ENCODE measurements around the gene OR51B4.
"Not testable (repeated sequence)": the region's sequence is repeated elsewhere in the genome, so short reads cannot be mapped to it uniquely, and the experiment has no call there.

OR51B4 gene

DNA sequence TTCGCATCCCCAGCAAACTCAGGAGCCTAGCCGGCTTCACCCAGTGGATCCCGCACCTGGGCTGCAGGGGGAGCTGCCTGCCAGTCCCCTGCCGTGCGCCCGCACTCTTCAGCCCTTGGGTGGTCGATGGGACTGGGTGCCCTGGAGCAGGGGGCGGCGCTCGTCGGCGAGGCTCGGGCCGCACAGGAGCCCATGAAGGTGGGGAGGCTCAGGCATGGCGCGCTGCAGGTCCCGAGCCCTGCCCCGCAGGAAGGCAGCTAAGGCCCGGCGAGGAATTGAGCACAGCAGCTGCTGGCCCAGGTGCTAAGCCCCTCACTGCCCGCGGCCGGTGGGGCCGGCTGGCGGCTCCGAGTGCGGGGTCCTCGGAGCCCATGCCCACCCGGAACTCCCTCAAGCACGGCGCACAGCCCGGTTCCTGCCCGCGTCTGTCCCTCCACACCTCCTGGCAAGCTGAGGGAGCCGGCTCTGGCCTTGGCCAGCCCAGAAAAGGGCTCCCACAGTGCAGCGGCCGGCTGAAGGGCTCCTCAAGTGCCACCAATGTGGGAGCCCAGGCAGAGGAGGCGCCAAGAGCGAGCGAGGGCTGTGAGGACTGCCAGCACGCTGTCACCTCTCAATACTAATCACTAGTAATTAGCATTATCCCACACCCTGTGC, 7.3 kb downstream of the OR51B4 start:
- DNase-seq (ENCODE audit: low read depth), result not testable (repeated sequence)

DNA sequence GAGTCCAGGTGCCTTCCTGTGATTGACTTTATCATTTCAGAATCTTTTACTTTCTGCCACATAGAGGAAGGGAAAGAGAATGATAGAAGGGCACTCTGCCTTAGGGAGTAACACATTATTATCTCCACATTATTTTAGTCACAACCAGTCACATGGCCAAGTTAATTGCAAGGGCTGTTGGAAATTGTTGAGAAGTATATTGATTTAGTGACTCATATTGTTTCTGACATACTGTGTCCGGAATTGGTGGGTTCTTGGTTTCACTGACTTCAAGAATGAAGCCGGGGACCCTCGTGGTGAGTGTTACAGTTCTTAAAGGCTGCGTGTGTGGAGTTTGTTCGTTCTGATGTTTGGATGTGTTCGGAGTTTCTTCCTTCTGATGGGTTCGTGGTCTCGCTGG, 8.7 kb downstream of the OR51B4 start:
- no peak for DNase-seq (ENCODE audit: low read depth)

DNA sequence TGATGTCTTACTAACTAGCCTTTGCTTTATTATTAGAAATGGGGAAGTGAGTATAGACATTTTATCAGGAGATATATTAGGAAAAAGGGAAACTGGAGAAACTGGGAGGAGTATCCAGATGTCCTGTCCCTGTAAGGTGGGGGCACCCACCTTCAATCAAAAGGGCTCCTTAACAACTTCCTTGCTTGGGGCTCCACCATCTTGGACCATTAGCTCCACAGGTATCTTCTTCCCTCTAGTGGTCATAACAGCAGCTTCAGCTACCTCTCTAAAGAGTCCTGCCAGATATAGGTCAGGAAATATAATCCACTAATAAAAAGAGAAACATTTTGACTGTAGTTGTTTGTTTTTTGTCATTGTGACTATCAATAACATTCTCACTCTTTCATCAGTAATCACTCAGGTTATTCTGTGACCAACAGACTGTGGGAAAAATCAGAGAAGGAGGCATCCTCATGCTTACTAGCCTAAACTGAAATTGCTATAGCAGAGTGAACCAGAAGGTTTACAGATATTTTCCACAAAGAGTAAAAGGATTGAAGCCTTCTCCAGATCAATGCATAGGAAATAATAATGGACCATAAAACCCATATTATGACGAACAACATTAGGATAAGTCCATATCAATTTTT, 10.4 kb downstream of the OR51B4 start:
- DNase-seq (ENCODE audit: low read depth), result peak; percentile 39

DNA sequence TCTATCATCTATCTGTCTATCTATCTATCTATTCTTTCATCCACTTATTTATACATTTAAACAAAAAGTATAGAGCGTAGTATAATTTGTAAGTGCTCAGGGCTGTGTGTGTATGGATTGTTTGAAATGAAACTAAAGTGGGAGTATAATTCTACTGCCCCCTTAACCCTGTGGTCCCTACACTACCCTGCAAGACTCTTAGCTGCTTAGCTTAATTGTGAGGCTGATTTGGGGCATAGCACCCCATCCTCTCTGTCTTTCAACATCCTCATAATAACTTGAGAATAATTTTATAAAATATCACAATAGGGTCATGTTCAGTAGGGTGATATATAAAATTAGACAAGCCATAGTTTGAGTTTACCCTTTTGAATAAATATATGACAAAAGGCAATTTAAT, 11.6 kb downstream of the OR51B4 start:
- DNase-seq (ENCODE audit: low read depth), result no peak

DNA sequence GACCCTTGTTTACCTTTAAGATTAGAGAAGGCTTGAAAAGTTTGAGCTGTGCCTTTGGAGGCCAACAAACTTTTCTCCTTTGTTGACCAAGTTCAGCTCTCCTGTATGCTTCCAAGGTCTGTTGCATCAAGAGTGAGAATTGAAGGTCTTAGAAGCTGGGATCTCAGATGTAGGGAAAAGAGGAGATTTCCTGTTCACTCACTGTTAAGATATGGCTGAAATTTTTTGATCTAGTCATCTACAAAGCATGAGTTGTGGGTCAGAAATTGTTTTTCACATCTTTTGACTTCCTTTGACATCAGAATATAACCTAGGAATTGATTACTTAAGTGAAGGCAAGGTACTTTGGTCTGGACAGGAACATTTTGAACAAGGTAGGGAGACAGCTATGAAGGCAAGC, 12.1 kb downstream of the OR51B4 start:
- no peak for DNase-seq (ENCODE audit: low read depth)

DNA sequence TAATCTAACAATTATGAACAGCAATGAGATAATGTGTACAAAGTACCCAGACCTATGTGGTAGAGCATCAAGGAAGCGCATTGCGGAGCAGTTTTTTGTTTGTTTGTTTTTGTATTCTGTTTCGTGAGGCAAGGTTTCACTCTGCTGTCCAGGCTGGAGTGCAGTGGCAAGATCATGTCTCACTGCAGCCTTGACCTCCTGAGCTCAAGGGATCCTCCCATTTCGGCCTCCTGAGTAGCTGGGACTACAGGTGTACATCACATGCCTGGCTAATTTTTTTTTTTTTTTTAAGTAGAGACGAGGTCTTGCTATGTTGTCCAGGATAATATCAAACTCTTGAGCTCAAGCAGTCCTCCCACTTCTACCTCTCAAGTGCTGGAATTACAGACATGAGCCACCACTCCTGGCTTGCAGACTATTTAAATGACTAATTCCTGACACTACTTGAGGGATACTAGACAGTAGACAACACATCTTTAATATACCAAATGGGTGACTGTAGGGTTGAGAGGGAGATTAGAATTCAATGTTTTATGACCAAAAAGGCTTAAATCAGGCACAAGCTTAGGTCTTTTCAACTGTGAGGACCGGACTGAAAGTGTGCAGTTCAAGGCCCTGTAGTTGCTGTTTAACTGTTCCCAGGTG, 12.7 kb downstream of the OR51B4 start:
- no peak for DNase-seq (ENCODE audit: low read depth)

DNA sequence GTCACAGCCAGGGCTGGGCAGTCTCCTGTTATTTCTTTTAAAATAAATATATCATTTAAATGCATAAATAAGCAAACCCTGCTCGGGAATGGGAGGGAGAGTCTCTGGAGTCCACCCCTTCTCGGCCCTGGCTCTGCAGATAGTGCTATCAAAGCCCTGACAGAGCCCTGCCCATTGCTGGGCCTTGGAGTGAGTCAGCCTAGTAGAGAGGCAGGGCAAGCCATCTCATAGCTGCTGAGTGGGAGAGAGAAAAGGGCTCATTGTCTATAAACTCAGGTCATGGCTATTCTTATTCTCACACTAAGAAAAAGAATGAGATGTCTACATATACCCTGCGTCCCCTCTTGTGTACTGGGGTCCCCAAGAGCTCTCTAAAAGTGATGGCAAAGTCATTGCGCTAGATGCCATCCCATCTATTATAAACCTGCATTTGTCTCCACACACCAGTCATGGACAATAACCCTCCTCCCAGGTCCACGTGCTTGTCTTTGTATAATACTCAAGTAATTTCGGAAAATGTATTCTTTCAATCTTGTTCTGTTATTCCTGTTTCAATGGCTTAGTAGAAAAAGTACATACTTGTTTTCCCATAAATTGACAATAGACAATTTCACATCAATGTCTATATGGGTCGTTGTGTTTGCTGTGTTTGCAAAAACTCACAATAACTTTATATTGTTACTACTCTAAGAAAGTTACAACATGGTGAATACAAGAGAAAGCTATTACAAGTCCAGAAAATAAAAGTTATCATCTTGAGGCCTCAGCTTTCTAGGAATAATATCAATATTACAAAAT, 13.4 kb downstream of the OR51B4 start:
- DNase-seq (ENCODE audit: low read depth), result no peak

DNA sequence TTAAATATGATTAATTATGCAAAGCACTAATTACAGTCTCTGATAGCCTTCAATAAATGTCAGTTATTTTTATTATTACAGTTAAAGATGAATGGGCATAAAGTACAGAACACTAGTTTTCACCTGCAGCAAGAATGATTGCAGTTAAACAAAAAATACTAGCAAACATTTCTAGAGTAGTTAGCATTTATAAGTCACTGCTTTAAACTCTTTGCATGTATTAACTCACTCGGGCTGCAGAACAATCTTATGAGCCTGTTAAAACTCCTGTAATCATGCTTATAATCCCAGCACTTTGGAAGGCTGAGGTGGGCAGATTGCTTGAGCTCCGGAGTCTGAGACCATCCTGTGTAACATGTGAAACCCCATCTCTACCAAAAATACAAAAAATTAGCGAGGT, 14.8 kb downstream of the OR51B4 start:
- DNase-seq (ENCODE audit: low read depth), result no peak

DNA sequence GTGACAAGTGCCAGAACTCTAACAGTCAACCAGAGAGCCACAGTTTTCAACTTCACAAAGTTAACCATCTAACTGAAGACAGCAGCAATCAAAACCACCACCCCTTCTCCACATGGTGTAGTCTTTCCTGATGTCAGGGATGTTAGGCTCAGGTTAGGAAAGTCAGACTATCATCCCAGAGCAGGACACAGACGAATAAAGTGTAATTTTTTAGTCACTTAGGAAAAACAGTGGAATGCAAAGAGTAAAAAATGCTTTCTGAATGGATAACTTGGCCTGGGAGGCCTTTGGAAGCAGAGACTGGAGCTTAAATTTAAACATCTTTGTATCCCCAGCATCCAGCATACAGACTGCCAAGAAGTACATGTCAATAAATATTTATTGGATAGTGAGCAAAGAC, 15.4 kb downstream of the OR51B4 start:
- DNase-seq (ENCODE audit: low read depth), result no peak

DNA sequence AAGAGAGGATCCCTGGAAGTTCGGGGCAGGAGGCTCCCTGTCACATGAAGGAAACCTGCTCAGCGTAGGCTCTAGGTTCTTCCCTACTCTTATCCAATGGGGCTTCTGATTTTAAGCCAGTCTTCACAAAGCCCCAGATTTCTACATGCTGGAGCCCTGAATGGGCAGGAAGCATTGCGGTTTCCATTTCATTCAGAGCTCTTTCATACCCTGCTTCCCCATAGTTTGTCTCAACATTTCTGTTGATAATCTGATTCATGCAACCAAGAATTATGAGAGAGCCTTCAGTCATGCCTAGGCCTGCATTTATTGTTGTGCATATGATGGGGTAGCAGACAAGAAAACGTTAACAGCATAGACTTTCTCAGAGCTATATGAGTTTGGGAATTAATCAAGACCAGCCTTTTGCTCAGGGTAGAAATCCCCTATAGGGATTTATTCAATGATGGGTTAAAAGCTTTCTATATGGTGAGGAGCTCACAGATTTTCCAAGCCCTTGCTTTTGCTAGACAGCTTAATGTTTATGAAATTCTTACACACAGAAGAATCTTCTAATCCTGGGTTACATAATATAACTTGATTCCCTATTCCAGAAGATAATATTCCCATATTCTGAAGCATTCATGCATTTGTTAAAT, 15.9 kb downstream of the OR51B4 start:
- no peak for DNase-seq (ENCODE audit: low read depth)

DNA sequence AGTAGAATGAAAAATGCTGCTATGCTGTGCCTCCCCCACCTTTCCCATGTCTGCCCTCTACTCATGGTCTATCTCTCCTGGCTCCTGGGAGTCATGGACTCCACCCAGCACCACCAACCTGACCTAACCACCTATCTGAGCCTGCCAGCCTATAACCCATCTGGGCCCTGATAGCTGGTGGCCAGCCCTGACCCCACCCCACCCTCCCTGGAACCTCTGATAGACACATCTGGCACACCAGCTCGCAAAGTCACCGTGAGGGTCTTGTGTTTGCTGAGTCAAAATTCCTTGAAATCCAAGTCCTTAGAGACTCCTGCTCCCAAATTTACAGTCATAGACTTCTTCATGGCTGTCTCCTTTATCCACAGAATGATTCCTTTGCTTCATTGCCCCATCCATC, 17.1 kb downstream of the OR51B4 start:
- DNase-seq (ENCODE audit: low read depth), result no peak

DNA sequence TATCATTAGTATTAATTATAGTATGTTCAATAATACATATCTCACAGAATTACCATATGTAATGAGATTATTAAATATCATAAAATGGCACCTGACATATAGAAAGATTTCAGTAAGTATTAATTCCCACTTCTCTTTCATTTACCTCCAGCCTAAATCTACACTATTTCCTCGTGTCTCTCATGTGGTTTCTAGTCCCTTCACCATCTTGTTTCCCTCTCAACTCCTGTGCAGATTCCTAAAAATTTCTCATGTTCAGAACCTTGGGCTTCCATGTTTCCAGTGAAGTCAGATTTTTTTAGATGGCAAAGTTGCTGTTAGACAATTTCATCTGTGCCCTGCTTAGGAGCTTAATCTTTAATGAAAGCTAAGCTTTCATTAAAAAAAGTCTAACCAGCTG, 17.9 kb downstream of the OR51B4 start:
- DNase-seq (ENCODE audit: low read depth), result no peak

DNA sequence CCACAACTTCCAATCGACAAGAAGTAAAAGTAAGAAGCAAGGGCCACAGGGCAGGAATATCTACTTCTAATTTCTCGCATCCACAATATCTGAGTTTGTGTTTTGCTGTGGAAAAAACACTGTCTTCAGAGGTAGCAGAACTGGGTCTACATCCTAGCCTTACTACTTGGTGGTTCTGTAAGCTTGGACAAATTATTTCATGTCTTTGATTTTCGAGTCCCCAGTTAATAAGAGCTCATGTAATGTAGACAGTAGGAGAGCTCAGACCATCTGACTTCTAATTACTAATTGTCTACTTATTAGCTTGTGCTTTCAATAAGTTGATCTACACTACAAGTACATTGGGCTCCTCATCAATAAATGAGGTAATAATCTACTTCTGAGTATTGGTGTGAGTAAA, 18.7 kb downstream of the OR51B4 start:
- no peak for DNase-seq (ENCODE audit: low read depth)

DNA sequence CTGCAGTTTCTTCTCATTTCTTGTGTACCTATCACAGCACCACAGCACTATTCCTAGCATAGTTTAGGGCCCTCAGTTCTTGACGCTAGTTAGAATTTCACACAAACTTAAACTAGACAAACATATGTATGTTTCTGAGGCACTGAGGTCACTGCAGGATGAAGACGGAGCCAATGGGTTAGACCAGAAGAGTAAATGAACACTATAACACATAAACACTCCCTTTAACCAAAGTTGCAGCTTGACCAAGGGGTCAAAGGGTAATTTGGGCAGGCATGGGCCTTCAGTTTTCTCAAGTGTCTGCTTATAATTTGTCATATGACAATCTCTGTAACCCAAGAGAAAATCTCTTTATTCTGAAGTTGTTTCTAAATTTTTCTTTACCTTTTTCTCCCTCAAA, 19.1 kb downstream of the OR51B4 start:
- DNase-seq (ENCODE audit: low read depth), result no peak

DNA sequence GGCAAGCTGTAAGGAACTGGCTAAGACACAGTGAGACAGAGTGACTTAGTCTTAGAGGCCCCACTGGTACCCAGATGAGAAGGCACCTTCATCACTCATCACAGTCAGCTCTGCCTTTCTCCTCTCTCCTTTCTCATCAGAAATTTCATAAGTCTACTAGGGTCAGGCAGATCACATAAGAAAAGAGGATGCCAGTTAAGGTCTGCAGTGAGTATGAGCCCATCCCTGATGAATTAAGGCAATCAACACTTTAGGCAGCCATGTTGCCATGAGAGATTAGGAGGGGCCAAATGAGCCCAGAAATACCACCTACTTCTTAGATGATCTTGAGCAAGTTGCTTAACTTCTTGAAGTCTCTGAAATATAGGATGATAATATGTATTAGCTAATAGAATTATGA, 20.1 kb downstream of the OR51B4 start:
- no peak for DNase-seq (ENCODE audit: low read depth)

DNA sequence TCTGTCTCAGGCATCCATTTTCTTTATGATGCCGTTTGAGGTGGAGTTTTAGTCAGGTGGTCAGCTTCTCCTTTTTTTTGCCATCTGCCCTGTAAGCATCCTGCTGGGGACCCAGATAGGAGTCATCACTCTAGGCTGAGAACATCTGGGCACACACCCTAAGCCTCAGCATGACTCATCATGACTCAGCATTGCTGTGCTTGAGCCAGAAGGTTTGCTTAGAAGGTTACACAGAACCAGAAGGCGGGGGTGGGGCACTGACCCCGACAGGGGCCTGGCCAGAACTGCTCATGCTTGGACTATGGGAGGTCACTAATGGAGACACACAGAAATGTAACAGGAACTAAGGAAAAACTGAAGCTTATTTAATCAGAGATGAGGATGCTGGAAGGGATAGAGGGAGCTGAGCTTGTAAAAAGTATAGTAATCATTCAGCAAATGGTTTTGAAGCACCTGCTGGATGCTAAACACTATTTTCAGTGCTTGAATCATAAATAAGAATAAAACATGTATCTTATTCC, 21.1 kb downstream of the OR51B4 start:
- DNase-seq (ENCODE audit: low read depth), result peak; percentile 96

DNA sequence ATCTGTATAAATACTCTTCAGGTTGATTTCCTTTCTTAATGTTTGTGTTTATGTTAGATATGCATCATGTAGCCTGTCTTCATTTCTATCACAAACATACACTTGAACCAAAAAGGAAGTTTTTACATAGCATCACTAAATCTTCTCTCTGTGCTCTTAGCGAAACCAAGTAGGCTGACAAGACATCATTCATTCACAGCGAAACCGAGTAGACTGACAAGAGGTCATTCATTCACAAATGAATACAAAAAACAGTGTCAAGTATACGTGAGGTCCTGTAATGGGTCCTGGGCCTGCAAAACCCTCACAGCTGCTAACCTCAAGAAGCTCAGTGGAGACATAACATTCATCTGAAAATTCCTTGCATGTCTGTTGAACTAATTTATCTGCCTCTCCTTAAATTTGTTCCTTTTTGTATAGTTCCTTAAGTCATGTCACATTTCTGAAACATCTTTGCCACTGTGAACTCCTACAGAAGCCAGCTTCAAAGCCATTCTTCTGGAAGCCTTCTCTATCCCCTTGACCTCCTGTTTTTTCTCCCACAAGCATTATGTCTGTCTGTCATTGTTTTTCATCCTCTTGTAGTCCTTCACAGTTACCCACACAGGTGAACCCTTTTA, 22.2 kb downstream of the OR51B4 start:
- DNase-seq (ENCODE audit: low read depth), result no peak

DNA sequence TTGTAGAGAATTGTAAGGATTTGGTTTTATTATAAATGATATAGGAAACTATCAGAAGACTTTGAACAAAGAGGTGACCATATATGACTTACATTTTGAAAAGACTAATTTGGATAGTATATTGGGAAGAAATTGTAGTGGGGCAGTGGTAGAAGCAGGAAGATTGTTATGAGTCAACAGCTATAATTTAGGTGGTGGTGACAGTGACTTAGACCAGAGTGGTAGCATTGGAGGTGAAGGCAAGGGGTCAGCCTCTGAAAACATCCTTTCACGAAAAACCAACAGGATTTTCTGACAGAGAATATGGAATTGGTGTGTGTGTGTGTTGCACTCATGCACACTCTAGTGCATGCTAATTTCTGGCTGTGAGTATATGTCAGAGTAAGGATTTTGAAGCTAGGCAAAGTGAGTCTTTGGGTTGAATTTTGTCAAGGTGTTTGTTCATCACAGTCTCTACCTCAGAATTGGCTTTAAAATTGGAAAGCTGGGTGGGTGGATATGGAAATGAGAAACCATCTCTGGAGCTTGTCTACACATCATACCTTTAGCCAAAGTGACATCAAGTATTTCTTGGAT, 23.9 kb downstream of the OR51B4 start:
- no peak for DNase-seq (ENCODE audit: low read depth)

DNA sequence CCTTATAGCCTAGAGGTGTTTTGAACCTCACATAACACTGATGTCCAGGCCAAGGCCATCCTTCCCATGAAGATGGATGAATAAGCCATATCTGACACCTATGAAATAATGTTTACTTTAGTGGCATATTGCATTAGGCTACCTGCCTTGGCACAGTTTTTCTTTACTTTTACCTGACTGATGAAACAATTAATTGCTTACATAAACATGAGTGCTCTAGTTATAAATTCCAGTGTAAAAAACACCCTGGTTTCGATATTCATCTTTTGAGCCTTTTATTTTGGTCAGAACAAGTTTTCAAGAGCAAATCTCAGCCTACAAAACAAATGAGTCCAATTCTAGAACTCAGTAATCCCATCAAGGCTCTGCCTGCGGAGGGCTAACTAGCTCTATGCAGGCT, 25.0 kb downstream of the OR51B4 start:
- no peak for DNase-seq (ENCODE audit: low read depth)

DNA sequence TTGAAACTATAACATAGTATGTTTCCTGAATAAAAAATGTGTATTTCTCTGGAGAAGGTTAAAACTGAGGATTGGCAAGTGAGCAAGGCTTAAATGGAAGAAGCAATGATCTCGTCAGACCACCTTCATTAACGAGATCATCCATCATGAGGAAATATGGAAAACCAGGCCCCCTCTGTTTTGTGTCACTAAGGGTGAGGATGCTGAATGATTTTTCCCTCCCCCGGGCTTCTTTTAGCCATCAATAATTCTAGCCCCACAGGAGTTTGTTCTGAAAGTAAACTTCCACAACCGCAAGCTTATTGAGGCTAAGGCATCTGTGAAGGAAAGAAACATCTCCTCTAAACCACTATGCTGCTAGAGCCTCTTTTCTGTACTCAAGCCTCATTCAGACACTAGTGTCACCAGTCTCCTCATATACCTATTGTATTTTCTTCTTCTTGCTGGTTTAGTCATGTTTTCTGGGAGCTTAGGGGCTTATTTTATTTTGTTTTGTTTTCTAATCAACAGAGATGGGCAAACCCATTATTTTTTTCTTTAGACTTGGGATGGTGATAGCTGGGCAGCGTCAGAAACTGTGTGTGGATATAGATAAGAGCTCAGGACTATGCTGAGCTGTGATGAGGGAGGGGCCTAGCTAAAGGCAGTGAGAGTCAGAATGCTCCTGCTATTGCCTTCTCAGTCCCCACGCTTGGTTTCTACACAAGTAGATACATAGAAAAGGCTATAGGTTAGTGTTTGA, 26.2 kb downstream of the OR51B4 start:
- DNase-seq (ENCODE audit: low read depth), result no peak

DNA sequence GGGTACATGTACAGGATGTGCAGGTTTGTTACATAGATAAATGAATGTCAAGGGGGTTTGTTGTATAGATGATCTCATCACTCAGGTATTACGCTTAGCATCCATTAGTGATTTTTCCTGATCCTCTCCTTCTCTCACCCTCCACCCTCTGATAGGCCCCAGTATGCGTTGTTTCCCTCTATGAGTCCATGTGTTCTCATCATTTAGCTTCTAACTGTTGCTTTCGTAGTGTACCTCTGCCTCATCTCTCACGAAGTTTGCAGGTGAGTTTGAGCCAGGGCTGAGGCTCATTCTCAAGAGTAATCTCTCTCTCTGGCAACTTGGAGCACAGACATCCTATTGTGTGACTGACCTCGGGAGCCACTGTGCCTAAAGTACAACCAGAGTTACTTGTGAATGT, 27.4 kb downstream of the OR51B4 start:
- no peak for DNase-seq (ENCODE audit: low read depth)

Measured in fibroblast of gingiva (primary cell).